Heart right ventricle (tissue), 16 donors: ENCODE data around the gene ZBTB5. TPM values are rescaled to one million over a fixed set of nuclear protein-coding genes. Genes with fewer than 3 reads are reported as not detected.

Source experiments
- ATAC-seq, 8 donors: fragments of 200-7000 bp; cut with Tn5 transposase; one replicate each; pipeline ENCODE4 v1.9.1; 2020; ENCODE audit warnings: mild to moderate bottlenecking in 8 of 8, moderate library complexity in 8 of 8, moderate number of reproducible peaks in 1 of 8
- DNase-seq, 2 donors: peaks; one replicate each; pipeline ENCODE4 v3.0.0-alpha.2; 2020
- H3K27ac ChIP-seq, 10 donors: fragments of 200-600 bp; sonication (generic) in 2 of 10; one replicate each; pipeline versions ENCODE4 v1.5.0 to v1.8.0; 2020 to 2022; ENCODE audit warnings: mild to moderate bottlenecking in 3 of 10
- H3K27me3 ChIP-seq, 7 donors: fragments of 200-600 bp; one replicate each; pipeline ENCODE4 v1.8.0; 2021 to 2022; ENCODE audit warnings: mild to moderate bottlenecking in 2 of 7
- H3K36me3 ChIP-seq, 9 donors: fragments of 200-600 bp; sonication (generic) in 1 of 9; one replicate each; pipeline versions ENCODE4 v1.5.0 to v1.8.0; 2020 to 2022; ENCODE audit warnings: mild to moderate bottlenecking in 2 of 9
- H3K4me1 ChIP-seq, 9 donors: fragments of 200-600 bp; sonication (generic) in 1 of 9; one replicate each; pipeline versions ENCODE4 v1.5.0 to v1.8.0; 2020 to 2022; ENCODE audit warnings: mild to moderate bottlenecking in 4 of 9
- H3K4me3 ChIP-seq, 10 donors: fragments of 200-600 bp; sonication (generic) in 2 of 10; one replicate each; pipeline versions ENCODE4 v1.5.0 to v1.8.0; 2020 to 2022; ENCODE audit warnings: mild to moderate bottlenecking in 7 of 10, moderate library complexity in 2 of 10
- H3K9me3 ChIP-seq, 11 donors: fragments of 200-600 bp in 10 of 11; sonication (generic) in 2 of 11; one replicate each; pipeline versions ENCODE4 v1.5.0 to v1.8.0; 2013 to 2022; ENCODE audit warnings: mild to moderate bottlenecking in 2 of 11, control low read depth in 1 of 11, moderate library complexity in 1 of 11
- WGBS, 2 donors: extraction: QIAGEN DNeasy Blood & Tissue Kit; methylation state at CpG; one replicate each; pipeline ENCODE4 v1.1.7; 2013; ENCODE audit warnings: inconsistent platforms in 1 of 2; 5-methylcytosine and 5-hydroxymethylcytosine counted together
- intact Hi-C, 10 donors: fragments of 100-400 bp; cut with DNase I; formaldehyde crosslinking; loops; one replicate each; pipeline versions ENCODE4 v1.11.1 to v1.14.2; 2022
- polyA plus RNA-seq, 2 donors: library from polyadenylated mRNA; stranded (reverse); fragments of 200-250 nt; gene quantifications; one replicate each; pipeline ENCODE4 v1.2.3, GENCODE V29; 2013
- total RNA-seq, 10 donors: library from RNA; stranded (reverse); fragmentation: NEBNext Ultra II Directional in 3 of 10; extraction: Animal tissue kit (Norgen Biotek cat#: 25700) in 3 of 10; gene quantifications; one replicate each; pipeline versions ENCODE4 v1.2.1 to v1.2.4, GENCODE V29; 2021 to 2023
- TF ChIP-seq, protein P1 (sequence below), 9 donors: fragments of 200-600 bp; sonication (generic) in 2 of 9; IDR thresholded peaks; one replicate each; pipeline versions ENCODE4 v1.5.0 to v1.8.0; 2021 to 2022; ENCODE audit warnings: antibody characterized with exemption in 9 of 9, mild to moderate bottlenecking in 5 of 9, moderate library complexity in 1 of 9
- donor health status: Arrhythmogenic right ventricular cardiomyopathy.
- donor health status: ischemic (EF 13 %, LVEDD 7.1; RV severe dilation, severe dysfunction).
- donor health status: healthy with polysubstance abuse.
- donor health status: DM: no; HTN: yes; CAD: no.
- donor health status: DM: no; HTN: no; CAD: no.
- donor health status: ischemic (EF 25% LVEDD 6.9; RV normal size, moderate dysfunction).
- donor health status: ischemic (EF 25% LVEDD 5.7; RV mildly dilated, moderate dysfunction).
- donor health status: healthy.
- donor health status: DM: yes; HTN: yes; CAD: no.
- donor health status: Ischemic cardiomyopathy.
- donor health status: ischemic (EF 35%, LVEDD 5.7; RV mildly dilated, moderate dysfunction).
- donor health status: nonischemic (EF 11% LVEDD 7.7; RV severe dilation, severe dysfunction).
- donor health status: DM: yes; HTN: yes; CAD: no.
- donor health status: PGD.
- donor health status: ischemic (EF 29% LVEDD 5.4; RV normal size, mild dysfunction).
- donor health status: nonischemic (EF 23%, LVEDD 6.1; RV moderate dilation, normal function).

Gene ZBTB5
- total and polyA plus RNA-seq, 12 donors: 2.1 to 7.5 (median 6.3) TPM

DNA sequence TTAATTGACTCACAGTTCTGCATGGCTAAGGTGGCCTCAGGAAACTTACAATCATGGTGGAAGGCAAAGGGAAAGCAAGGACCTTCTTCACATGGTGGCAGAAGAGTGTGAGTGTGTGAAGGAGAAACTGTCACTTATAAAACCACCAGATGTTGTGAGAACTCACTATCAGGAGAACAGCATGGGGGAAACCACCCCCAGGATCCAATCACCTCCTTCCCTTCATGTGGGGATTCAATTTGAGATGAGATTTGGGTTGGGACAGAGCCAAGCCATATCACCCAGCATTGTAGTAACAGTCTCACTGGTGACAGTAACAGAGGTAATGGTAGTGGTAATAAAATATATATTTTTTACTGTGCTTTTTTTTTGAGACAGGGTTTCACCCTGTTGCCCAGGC is 18.1 kb downstream of the ZBTB5 start:
- ATAC-seq (no peak), DNase-seq (no peak)
- intact Hi-C loops: no loop called here
- H3K27ac ChIP-seq: no peak overlapping the region
- H3K36me3 ChIP-seq: peaks cover 0 to 62% (median 4%) of the 10 kb centered on the region in 9 donors
- TF ChIP-seq, protein P1, sequence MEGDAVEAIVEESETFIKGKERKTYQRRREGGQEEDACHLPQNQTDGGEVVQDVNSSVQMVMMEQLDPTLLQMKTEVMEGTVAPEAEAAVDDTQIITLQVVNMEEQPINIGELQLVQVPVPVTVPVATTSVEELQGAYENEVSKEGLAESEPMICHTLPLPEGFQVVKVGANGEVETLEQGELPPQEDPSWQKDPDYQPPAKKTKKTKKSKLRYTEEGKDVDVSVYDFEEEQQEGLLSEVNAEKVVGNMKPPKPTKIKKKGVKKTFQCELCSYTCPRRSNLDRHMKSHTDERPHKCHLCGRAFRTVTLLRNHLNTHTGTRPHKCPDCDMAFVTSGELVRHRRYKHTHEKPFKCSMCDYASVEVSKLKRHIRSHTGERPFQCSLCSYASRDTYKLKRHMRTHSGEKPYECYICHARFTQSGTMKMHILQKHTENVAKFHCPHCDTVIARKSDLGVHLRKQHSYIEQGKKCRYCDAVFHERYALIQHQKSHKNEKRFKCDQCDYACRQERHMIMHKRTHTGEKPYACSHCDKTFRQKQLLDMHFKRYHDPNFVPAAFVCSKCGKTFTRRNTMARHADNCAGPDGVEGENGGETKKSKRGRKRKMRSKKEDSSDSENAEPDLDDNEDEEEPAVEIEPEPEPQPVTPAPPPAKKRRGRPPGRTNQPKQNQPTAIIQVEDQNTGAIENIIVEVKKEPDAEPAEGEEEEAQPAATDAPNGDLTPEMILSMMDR (IDR thresholded peaks at IDR 0.05): no peak
- no peak overlapping the region for H3K4me3 ChIP-seq
- H3K9me3 ChIP-seq: no peaks in the 10 kb centered on the region
- peaks cover 0 to 11% (median 2%) of the 10 kb centered on the region in 9 donors for H3K4me1 ChIP-seq
- no peaks in the 10 kb centered on the region for H3K27me3 ChIP-seq

DNA sequence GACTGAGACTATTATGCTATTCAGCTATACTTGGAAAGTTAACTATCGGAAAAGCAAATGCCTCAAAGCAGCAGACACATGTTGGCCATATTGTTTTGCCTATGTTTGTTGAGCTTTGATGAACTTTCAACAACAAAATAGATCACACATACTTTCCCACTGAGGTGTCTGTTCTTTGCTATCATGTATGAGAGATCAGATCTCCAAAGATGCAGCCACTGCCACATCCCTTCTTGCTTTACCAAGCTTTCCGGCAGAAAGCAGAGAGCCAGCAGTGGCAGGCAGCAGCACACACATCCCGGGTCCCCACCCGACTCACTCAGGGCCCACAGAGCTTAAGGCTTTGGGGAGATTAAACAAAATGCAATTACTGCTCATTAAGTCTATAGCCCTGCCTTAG is 18.8 kb downstream of the ZBTB5 start:
- H3K4me1 ChIP-seq: peaks cover 0 to 5% (median 0%) of the 10 kb centered on the region in 9 donors
- DNase-seq: no peak
- no peak overlapping the region for H3K27ac ChIP-seq
- H3K4me3 ChIP-seq: no peak overlapping the region
- WGBS, 2 donors: 89 to 94% methylated on average over 4 of the region's 4 CpGs
- TF ChIP-seq, protein P1 (IDR thresholded peaks at IDR 0.05): no peak
- no peaks in the 10 kb centered on the region for H3K9me3 ChIP-seq
- H3K36me3 ChIP-seq: peaks cover 0 to 70% (median 11%) of the 10 kb centered on the region in 9 donors
- H3K27me3 ChIP-seq: no peaks in the 10 kb centered on the region
- ATAC-seq: no peak
- intact Hi-C loops: no loop called here

DNA sequence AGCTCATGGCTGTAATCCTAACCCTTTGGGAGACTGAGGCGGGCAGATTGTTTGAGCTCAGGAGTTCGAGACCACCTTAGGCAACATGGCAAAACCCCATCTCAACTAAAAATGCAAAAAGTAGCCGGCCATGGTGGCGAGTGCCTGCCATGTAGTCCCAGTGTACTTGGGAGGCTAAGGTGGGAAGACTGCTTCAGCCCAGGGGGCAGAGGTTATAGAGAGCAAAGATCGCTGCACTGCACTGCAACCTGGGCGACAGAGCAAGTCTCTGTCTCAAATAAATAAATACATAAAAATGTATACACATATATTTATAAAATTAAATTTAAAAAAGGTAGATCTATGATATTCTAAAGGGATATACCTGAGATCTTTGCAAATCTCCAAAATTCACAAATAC is 19.4 kb downstream of the ZBTB5 start:
- no peak for ATAC-seq
- WGBS, 2 donors: 94 to 95% methylated on average over 6 of the region's 6 CpGs
- TF ChIP-seq, protein P1 (IDR thresholded peaks at IDR 0.05): no peak
- H3K27ac ChIP-seq: no peak overlapping the region
- H3K9me3 ChIP-seq: no peaks in the 10 kb centered on the region
- DNase-seq: no peak
- no peak overlapping the region for H3K4me3 ChIP-seq
- no peaks in the 10 kb centered on the region for H3K27me3 ChIP-seq
- peaks cover 0 to 5% (median 0%) of the 10 kb centered on the region in 9 donors for H3K4me1 ChIP-seq
- H3K36me3 ChIP-seq: peaks cover 0 to 75% (median 17%) of the 10 kb centered on the region in 9 donors
- intact Hi-C loops: no loop called here

DNA sequence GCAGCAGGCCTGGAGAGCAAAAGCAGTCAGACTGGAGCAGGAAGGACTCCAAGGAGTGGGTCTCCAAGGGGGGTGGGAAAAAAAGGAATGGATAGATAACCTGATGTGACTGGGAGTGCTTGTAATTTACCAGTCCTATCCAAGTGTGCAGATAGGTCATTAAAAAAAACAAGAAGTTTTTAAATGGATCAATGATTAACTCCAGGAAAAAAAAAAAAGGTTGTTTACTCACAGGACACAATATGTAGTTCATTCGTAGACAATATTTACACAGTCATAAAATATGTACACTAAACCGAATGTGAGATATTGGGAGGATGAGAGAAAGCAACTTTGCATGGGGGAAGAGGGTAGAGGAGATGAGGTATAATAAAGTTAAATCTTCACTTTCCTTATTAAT is 20.4 kb downstream of the ZBTB5 start:
- H3K27ac ChIP-seq: no peak overlapping the region
- TF ChIP-seq, protein P1 (IDR thresholded peaks at IDR 0.05): no peak
- peaks cover 0 to 5% (median 0%) of the 10 kb centered on the region in 9 donors for H3K4me1 ChIP-seq
- DNase-seq (no peak), ATAC-seq (no peak)
- intact Hi-C loops: no loop called here
- WGBS, 2 donors: 76 to 83% methylated on average over 2 of the region's 2 CpGs
- peaks cover 0 to 82% (median 26%) of the 10 kb centered on the region in 9 donors for H3K36me3 ChIP-seq
- H3K4me3 ChIP-seq: no peak overlapping the region
- no peaks in the 10 kb centered on the region for H3K27me3 ChIP-seq
- H3K9me3 ChIP-seq: no peaks in the 10 kb centered on the region
